IPS DF 4.7 (cell line): ENCODE results near the gene INTS1.

ENCODE experiments used
- DNase-seq: peaks from one replicate; pipeline ENCODE4 v3.0.0-alpha.2; 2013; ENCODE audit warnings: low spot score; ENCODE audit errors: extremely low read depth

The INTS1 gene

GRCh38 chr7:1488016-1488415, 16.2 kb downstream of the INTS1 start:
- DNase-seq, result no peak

GRCh38 chr7:1487466-1487865, 16.7 kb downstream of the INTS1 start:
- no peak for DNase-seq

GRCh38 chr7:1486571-1486970, 17.6 kb downstream of the INTS1 start:
- no peak for DNase-seq

- no peak for DNase-seq
Observed at GRCh38 chr7:1485156-1485555, 19.0 kb downstream of the INTS1 start.

GRCh38 chr7:1484569-1484968, 19.6 kb downstream of the INTS1 start:
- DNase-seq, result no peak

GRCh38 chr7:1483536-1484505, 20.4 kb downstream of the INTS1 start:
- DNase-seq, result no peak

GRCh38 chr7:1483079-1483478, 21.1 kb downstream of the INTS1 start:
- no peak for DNase-seq

- no peak for DNase-seq
Observed at GRCh38 chr7:1481300-1481699, 22.9 kb downstream of the INTS1 start.

GRCh38 chr7:1480670-1481069, 23.5 kb downstream of the INTS1 start:
- no peak for DNase-seq

GRCh38 chr7:1479287-1479686, 24.9 kb downstream of the INTS1 start:
- DNase-seq, result no peak

- DNase-seq, result no peak
Observed at GRCh38 chr7:1478480-1478879, 25.7 kb downstream of the INTS1 start.

- no peak for DNase-seq
Observed at GRCh38 chr7:1476859-1477258, 27.3 kb downstream of the INTS1 start.

GRCh38 chr7:1475991-1476390, 28.2 kb downstream of the INTS1 start:
- no peak for DNase-seq

GRCh38 chr7:1475393-1475792, 28.8 kb downstream of the INTS1 start:
- no peak for DNase-seq

GRCh38 chr7:1474736-1475135, 29.5 kb downstream of the INTS1 start:
- DNase-seq, result no peak

GRCh38 chr7:1473864-1474512, 30.2 kb downstream of the INTS1 start:
- DNase-seq, result peak; percentile 71

- no peak for DNase-seq
Observed at GRCh38 chr7:1470901-1471300, 33.3 kb downstream of the INTS1 start.

- DNase-seq, result no peak
Observed at GRCh38 chr7:1468643-1469298, 35.4 kb downstream of the INTS1 start.

GRCh38 chr7:1468203-1468602, 36.0 kb downstream of the INTS1 start:
- no peak for DNase-seq

GRCh38 chr7:1466524-1467271, 37.5 kb downstream of the INTS1 start:
- no peak for DNase-seq

GRCh38 chr7:1464694-1465093, 39.5 kb downstream of the INTS1 start:
- no peak for DNase-seq
